ENCODE data around the gene RAPGEF2.

DNA sequence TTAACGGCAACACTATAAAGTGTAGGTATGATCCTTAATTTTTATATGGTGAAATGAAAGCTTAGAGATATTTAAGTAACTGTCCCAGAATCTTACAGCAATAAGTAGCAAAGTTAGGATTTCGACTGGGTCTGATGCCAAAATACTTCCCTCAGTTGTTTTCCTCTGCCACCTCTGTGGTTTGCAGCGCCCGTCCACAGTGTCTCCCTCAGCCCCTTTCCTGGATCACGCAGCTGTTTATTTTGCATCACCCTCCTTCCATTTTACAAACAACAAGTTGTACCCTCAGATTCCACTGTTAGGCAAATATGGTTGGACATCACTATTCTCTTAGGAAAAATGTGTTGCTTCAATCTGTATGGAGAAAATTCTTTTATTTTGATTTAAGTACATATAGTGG, 56.1 kb downstream of the RAPGEF2 start:
- TF ChIP-seq EZH2phosphoT487 (IDR thresholded peaks at IDR 0.05; ENCODE audit: borderline replicate concordance, low read length) = no peak
- TF ChIP-seq, protein P1, sequence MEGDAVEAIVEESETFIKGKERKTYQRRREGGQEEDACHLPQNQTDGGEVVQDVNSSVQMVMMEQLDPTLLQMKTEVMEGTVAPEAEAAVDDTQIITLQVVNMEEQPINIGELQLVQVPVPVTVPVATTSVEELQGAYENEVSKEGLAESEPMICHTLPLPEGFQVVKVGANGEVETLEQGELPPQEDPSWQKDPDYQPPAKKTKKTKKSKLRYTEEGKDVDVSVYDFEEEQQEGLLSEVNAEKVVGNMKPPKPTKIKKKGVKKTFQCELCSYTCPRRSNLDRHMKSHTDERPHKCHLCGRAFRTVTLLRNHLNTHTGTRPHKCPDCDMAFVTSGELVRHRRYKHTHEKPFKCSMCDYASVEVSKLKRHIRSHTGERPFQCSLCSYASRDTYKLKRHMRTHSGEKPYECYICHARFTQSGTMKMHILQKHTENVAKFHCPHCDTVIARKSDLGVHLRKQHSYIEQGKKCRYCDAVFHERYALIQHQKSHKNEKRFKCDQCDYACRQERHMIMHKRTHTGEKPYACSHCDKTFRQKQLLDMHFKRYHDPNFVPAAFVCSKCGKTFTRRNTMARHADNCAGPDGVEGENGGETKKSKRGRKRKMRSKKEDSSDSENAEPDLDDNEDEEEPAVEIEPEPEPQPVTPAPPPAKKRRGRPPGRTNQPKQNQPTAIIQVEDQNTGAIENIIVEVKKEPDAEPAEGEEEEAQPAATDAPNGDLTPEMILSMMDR (IDR thresholded peaks at IDR 0.05; ENCODE audit: low read depth, low read length, poor library complexity, severe bottlenecking) = no peak
